ENCODE data around the gene MAGOHB.

The MAGOHB gene

GRCh38 chr12:10571141-10571540, 42.3 kb downstream of the MAGOHB start:
- H3K79me2 ChIP-seq (ENCODE audit: insufficient read depth, low read length): no peaks in the 10 kb centered on the region
- no peak overlapping the region for H3K9ac ChIP-seq (ENCODE audit: low read length)
- TF ChIP-seq EZH2 (IDR thresholded peaks at IDR 0.05; ENCODE audit: borderline replicate concordance, low read length): no peak
- TF ChIP-seq CTCF (IDR thresholded peaks at IDR 0.05; ENCODE audit: low read length): no peak
- H3K9me2 ChIP-seq (ENCODE audit: low read depth, low read length): no peaks in the 10 kb centered on the region
- peaks cover 12% of the 10 kb centered on the region for H3K4me1 ChIP-seq (ENCODE audit: insufficient read depth, low read length, severe bottlenecking)
- H3K27ac ChIP-seq (ENCODE audit: low read depth, low read length, poor library complexity, severe bottlenecking): no peak overlapping the region
- no peaks in the 10 kb centered on the region for H3K27me3 ChIP-seq (ENCODE audit: insufficient read depth, low read length)
- H2AFZ ChIP-seq (ENCODE audit: low read length): no peak overlapping the region
- no peaks in the 10 kb centered on the region for H3K36me3 ChIP-seq (ENCODE audit: insufficient read depth, low read length)
- no peak overlapping the region for H3K4me3 ChIP-seq (ENCODE audit: low read depth, low read length, poor library complexity, severe bottlenecking)
- no peaks in the 10 kb centered on the region for H4K20me1 ChIP-seq (ENCODE audit: insufficient read depth, low read length)
- no peaks in the 10 kb centered on the region for H3K9me3 ChIP-seq (ENCODE audit: low read length)
- H3K4me2 ChIP-seq (ENCODE audit: low read length): no peak overlapping the region
- no peaks in the 10 kb centered on the region for H3F3A ChIP-seq (ENCODE audit: insufficient read depth, low read length)

- no peak overlapping the region for H3K9ac ChIP-seq (ENCODE audit: low read length)
- no peak overlapping the region for H3K4me2 ChIP-seq (ENCODE audit: low read length)
- no peaks in the 10 kb centered on the region for H3K27me3 ChIP-seq (ENCODE audit: insufficient read depth, low read length)
- H4K20me1 ChIP-seq (ENCODE audit: insufficient read depth, low read length): no peaks in the 10 kb centered on the region
- no peak overlapping the region for H3K4me3 ChIP-seq (ENCODE audit: low read depth, low read length, poor library complexity, severe bottlenecking)
- H3K9me2 ChIP-seq (ENCODE audit: low read depth, low read length): no peaks in the 10 kb centered on the region
- H3F3A ChIP-seq (ENCODE audit: insufficient read depth, low read length): no peaks in the 10 kb centered on the region
- H2AFZ ChIP-seq (ENCODE audit: low read length): peak overlapping the region; percentile 62; the same call in 1 of the 2 replicates
- TF ChIP-seq CTCF (IDR thresholded peaks at IDR 0.05; ENCODE audit: low read length): no peak
- no peak for TF ChIP-seq EZH2 (IDR thresholded peaks at IDR 0.05; ENCODE audit: borderline replicate concordance, low read length)
- H3K4me1 ChIP-seq (ENCODE audit: insufficient read depth, low read length, severe bottlenecking): peaks cover 14% of the 10 kb centered on the region
- H3K36me3 ChIP-seq (ENCODE audit: insufficient read depth, low read length): no peaks in the 10 kb centered on the region
- no peaks in the 10 kb centered on the region for H3K79me2 ChIP-seq (ENCODE audit: insufficient read depth, low read length)
- H3K9me3 ChIP-seq (ENCODE audit: low read length): no peaks in the 10 kb centered on the region
- H3K27ac ChIP-seq (ENCODE audit: low read depth, low read length, poor library complexity, severe bottlenecking): no peak overlapping the region
These were observed 45.6 kb downstream of the MAGOHB start for GRCh38 chr12:10567813-10568212.

- Histone ChIP-seq H3K27ac (ENCODE audit: low read depth, low read length, poor library complexity, severe bottlenecking) (no peak overlapping the region), H3F3A (ENCODE audit: insufficient read depth, low read length) (no peaks in the 10 kb centered on the region), H3K36me3 (ENCODE audit: insufficient read depth, low read length) (no peaks in the 10 kb centered on the region), H3K9ac (ENCODE audit: low read length) (no peak overlapping the region), H3K27me3 (ENCODE audit: insufficient read depth, low read length) (no peaks in the 10 kb centered on the region), H3K9me2 (ENCODE audit: low read depth, low read length) (no peaks in the 10 kb centered on the region), H3K9me3 (ENCODE audit: low read length) (no peaks in the 10 kb centered on the region), H3K79me2 (ENCODE audit: insufficient read depth, low read length) (no peaks in the 10 kb centered on the region), H3K4me1 (ENCODE audit: insufficient read depth, low read length, severe bottlenecking) (peaks cover 52% of the 10 kb centered on the region), H3K4me2 (ENCODE audit: low read length) (no peak overlapping the region), H4K20me1 (ENCODE audit: insufficient read depth, low read length) (no peaks in the 10 kb centered on the region), H2AFZ (ENCODE audit: low read length) (peak overlapping the region; percentile 42; the same call in 1 of the 2 replicates), H3K4me3 (ENCODE audit: low read depth, low read length, poor library complexity, severe bottlenecking) (no peak overlapping the region)
- TF ChIP-seq EZH2 (IDR thresholded peaks at IDR 0.05; ENCODE audit: borderline replicate concordance, low read length) (no peak), CTCF (IDR thresholded peaks at IDR 0.05; ENCODE audit: low read length) (no peak)
These were observed 49.4 kb downstream of the MAGOHB start for GRCh38 chr12:10563966-10564365.
